NOMO-1 treated with dmso at 0.1 percent for 144 hours (cell line): ENCODE data around the gene ZNF229.
"Not testable (repeated sequence)": the region's sequence is repeated elsewhere in the genome, so short reads cannot be mapped to it uniquely, and the experiment has no call there.

ENCODE experiments used
- DNase-seq: peaks from one replicate; lab custom pipeline; 2025; ENCODE audit not compliant: unreplicated experiment; lab: John Stamatoyannopoulos, UW

The ZNF229 gene

GRCh38 chr19:44447916-44448674 lies at the start of gene ZNF229:
Gene ZNF229, minus strand, starts transcription at chr19:44448472. Its CDS starts 5,625 bp downstream, at chr19:44442847.
- no peak for DNase-seq

GRCh38 chr19:44496711-44497110 lies 48.4 kb upstream of the ZNF229 start:
- DNase-seq: no peak

- no peak for DNase-seq
These were observed 28.5 kb upstream of the ZNF229 start for GRCh38 chr19:44476559-44477408.

- not testable (repeated sequence) for DNase-seq
These were observed 20.5 kb upstream of the ZNF229 start for GRCh38 chr19:44468730-44469129.

GRCh38 chr19:44462600-44463286 lies 14.5 kb upstream of the ZNF229 start:
- DNase-seq: not testable (repeated sequence)

- DNase-seq: not testable (repeated sequence)
These were observed 7.7 kb upstream of the ZNF229 start for GRCh38 chr19:44456016-44456415.

GRCh38 chr19:44455100-44455499 lies 6.8 kb upstream of the ZNF229 start:
- no peak for DNase-seq

GRCh38 chr19:44452367-44452766 lies 4.1 kb upstream of the ZNF229 start:
- DNase-seq: no peak

- DNase-seq: no peak
These were observed 3.4 kb upstream of the ZNF229 start for GRCh38 chr19:44451687-44452086.

- no peak for DNase-seq
These were observed 9.8 kb downstream of the ZNF229 start for GRCh38 chr19:44438441-44438840.

GRCh38 chr19:44435441-44435840 lies 12.8 kb downstream of the ZNF229 start:
- DNase-seq: no peak

- DNase-seq: no peak
These were observed 17.3 kb downstream of the ZNF229 start for GRCh38 chr19:44430956-44431355.

- DNase-seq: not testable (repeated sequence)
These were observed 32.7 kb downstream of the ZNF229 start for GRCh38 chr19:44415553-44415952.

GRCh38 chr19:44401139-44402115 lies 46.8 kb downstream of the ZNF229 start, which contains the start of gene ZNF285:
Gene ZNF285, minus strand, starts transcription at chr19:44401608. Its CDS starts 4,395 bp downstream, at chr19:44397213.
- DNase-seq: no peak

- not testable (repeated sequence) for DNase-seq
These were observed 59.0 kb downstream of the ZNF229 start for GRCh38 chr19:44389268-44389667.
